HG03108 (cell line): ENCODE measurements around the gene KCNH1.

ENCODE experiments used
- ATAC-seq: cut with Tn5 transposase; IDR thresholded peaks from one replicate; pipeline ENCODE4 v1.9.1; 2021; ENCODE audit warnings: moderate library complexity; ENCODE audit not compliant: unreplicated experiment

Gene KCNH1

GRCh38 chr1:210815641-210816550, 318.1 kb downstream of the KCNH1 start:
- no peak for ATAC-seq

- no peak for ATAC-seq
Observed at GRCh38 chr1:210814382-210815123, 319.4 kb downstream of the KCNH1 start.

GRCh38 chr1:210801501-210801900, 332.4 kb downstream of the KCNH1 start:
- no peak for ATAC-seq

GRCh38 chr1:210800756-210801155, 333.2 kb downstream of the KCNH1 start:
- ATAC-seq, result no peak

GRCh38 chr1:210800301-210800700, 333.6 kb downstream of the KCNH1 start:
- ATAC-seq, result no peak

- no peak for ATAC-seq
Observed at GRCh38 chr1:210797422-210797821, 336.5 kb downstream of the KCNH1 start.

GRCh38 chr1:210796421-210796820, 337.5 kb downstream of the KCNH1 start:
- no peak for ATAC-seq

- no peak for ATAC-seq
Observed at GRCh38 chr1:210794445-210794844, 339.5 kb downstream of the KCNH1 start.

- ATAC-seq, result no peak
Observed at GRCh38 chr1:210792250-210793102, 341.5 kb downstream of the KCNH1 start.

GRCh38 chr1:210790196-210790595, 343.8 kb downstream of the KCNH1 start:
- no peak for ATAC-seq

- no peak for ATAC-seq
Observed at GRCh38 chr1:210787800-210788199, 346.1 kb downstream of the KCNH1 start.

- no peak for ATAC-seq
Observed at GRCh38 chr1:210786546-210786945, 347.4 kb downstream of the KCNH1 start.

GRCh38 chr1:210783925-210784324, 350.0 kb downstream of the KCNH1 start:
- no peak for ATAC-seq

- ATAC-seq, result no peak
Observed at GRCh38 chr1:210781652-210782051, 352.3 kb downstream of the KCNH1 start.

GRCh38 chr1:210779269-210779668, 354.7 kb downstream of the KCNH1 start:
- no peak for ATAC-seq

GRCh38 chr1:210777914-210778313, 356.0 kb downstream of the KCNH1 start:
- no peak for ATAC-seq

GRCh38 chr1:210776712-210777111, 357.2 kb downstream of the KCNH1 start:
- ATAC-seq, result no peak

- no peak for ATAC-seq
Observed at GRCh38 chr1:210775289-210775688, 358.7 kb downstream of the KCNH1 start.

- no peak for ATAC-seq
Observed at GRCh38 chr1:210773450-210773849, 360.5 kb downstream of the KCNH1 start.

GRCh38 chr1:210771131-210771530, 362.8 kb downstream of the KCNH1 start:
- ATAC-seq, result no peak

GRCh38 chr1:210770396-210770984, 363.5 kb downstream of the KCNH1 start:
- no peak for ATAC-seq
